NCI-H446 treated with DMSO at 0.1 percent for 48 hours (cell line): Measurements from ENCODE around the gene KATNIP.

Experiments
- DNase-seq: peaks from one replicate; lab custom pipeline; 2025; lab: John Stamatoyannopoulos, UW

KATNIP gene

DNA sequence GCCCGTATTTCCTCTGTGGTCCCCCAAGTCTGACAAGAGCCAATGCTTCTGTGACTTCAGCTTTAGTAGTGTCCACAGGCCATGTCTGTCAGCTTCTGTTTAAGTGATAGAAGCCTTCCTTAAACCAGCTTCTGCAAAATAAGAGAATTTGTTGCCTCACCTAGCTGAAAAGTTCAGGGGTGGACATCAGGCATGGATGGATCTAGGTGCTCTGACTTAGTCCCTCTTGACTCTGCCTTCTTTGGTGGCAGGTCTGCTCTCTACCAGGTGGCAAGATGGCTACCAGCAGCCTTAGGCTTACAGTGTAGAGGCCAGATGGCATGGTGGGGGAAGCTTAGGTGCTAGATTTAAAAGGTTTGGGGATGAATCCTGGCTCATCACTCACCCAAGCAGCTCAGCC is 33.7 kb downstream of the KATNIP start:
- DNase-seq, result no peak

DNA sequence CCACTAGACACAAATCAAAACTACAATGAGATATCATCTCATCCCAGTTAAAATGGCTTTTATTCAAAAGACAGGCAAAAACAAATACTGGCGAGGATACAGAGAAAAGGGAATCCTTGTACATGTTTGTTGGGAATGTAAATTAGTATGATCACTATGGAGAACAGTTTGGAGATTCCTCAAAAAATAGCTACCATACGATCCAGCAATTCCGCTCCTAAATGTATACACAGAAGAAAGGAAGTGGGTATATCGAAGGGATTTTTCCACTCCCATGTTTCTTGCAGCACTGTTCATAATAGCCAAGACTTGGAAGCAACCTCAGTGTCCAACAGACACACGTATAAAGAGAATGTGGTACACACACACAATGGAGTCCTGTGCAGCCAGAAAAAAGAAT is 35.3 kb downstream of the KATNIP start:
- no peak for DNase-seq

DNA sequence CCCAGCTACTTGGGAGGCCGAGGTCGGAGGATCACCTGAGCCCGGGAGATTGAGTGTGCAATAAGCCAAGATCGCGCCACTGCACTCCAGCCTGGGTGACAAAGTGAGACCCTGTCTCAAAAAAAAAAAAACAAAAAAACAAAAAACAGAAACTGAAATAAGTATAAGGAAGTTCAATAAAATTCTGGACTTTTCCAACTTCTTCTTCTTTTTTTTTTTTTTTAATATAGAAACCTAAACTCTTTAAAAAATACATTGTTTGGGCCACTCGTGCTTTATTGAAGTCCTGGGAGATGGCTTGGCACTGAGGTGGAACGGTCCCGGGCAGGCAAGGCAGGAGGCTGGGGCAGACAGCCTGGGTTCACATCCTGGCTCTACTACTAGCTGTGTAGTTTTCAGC is 36.8 kb downstream of the KATNIP start:
- DNase-seq, result no peak

DNA sequence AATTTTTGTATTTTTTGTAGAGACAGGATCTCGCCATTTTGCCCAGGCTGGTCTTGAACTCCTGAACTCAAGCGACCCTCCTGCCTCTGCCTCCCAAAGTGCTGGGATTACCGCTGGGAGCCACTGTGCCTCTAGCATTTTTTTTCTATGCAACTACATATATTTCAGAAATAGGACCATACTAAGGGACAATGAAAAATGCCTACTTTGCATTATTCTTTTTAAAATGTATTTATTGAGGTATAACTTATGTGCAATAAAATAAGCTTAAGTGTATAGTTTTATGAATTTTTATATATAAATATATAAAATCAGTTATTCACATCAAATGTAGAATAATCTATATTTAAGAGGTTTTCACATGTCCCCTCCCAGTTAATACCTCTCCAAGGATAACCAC is 38.1 kb downstream of the KATNIP start:
- no peak for DNase-seq

DNA sequence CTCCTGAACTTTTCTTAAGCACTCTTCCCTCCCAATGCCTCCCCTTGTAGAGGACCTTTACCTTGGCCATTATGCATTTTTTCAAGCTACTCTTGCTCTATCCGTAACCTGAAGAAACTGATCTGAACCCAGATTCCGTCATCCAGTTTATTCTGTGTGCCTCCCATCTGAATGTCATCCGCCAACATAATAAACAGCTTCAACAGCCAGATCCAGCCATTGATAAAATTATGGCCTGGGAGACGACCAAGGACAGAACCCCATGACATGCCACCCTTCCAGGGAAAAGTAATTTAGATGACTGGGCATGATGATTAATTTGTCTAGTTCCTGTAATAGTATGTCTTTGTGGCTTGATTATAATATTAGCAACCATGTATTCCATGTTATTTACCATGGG is 41.9 kb downstream of the KATNIP start:
- DNase-seq, result no peak

DNA sequence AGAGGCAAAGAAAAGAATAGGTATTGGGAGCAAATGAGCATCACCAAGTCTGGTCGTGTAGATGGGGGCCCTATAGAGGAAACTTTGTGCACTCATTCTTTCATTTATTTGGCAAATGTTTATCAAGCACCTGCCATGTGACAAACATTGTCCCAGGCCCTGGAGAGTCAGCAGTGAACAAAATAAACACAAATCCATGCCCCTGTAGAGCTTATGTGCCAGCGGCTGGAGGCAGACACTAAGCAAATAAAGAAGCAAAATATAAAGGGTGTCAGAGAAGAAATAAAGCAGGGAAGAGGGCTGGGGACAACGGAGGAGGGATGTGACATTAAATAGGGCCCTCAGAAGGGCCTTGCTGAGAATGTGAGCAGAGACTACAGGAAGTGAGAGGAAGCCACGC is 45.5 kb downstream of the KATNIP start:
- DNase-seq, result no peak

DNA sequence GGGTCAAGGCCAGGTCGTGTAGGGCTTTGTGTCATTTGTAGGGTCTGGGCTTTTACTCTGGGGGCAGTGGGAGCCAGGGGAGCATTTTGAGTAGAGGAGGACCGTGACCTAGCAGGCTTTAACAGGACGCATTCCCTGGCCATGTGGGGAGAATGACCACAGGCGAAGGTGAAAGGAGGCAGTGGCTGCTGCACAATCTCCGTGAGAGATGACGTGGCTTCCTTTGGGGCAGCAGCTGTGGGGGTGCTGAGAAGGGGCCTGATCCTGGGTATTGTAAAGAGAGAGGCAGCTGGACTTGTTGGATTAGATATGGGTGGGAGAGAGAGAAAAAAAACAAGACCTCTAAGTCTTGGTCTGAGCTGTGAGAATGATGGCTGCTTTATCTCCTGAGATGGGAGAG is 46.0 kb downstream of the KATNIP start:
- no peak for DNase-seq

DNA sequence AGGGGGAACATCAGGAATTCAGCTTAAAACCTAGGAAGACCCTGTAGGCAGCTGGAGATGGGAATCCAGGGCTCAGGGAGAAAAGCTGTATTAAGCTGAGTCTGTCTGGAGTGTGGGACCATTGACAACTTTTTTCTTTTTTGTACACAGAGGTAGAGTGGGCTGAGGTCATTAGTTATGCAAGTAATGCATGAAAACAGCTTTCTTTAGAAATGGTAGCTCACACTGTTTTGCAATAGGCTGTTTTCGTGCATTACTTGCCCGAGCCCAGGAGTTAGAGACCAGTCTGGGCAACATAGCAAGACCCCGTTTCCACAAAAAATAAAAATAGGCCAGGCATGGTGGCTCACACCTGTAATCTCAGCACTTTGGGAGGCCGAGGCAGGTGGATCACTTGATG is 46.5 kb downstream of the KATNIP start:
- DNase-seq, result no peak

DNA sequence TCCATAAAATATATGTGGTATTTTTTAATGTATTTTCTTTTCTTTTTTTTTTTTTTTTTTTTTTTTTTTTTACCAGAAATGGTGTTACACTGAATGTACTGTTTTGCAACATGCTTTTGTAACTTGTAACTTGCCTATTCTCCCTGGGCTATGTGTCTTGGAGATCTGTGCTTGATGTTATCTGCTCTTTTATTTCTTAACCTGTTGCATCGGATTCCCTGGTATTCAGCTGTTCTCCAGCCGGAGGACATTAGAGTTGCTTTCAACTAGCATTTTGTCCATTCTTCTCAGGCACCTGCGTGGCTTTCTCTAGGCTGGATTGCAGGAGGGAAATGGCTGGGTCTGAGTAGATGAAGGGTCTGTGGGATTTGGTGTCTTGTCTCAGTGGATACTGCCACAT is 47.4 kb downstream of the KATNIP start:
- DNase-seq, result no peak

DNA sequence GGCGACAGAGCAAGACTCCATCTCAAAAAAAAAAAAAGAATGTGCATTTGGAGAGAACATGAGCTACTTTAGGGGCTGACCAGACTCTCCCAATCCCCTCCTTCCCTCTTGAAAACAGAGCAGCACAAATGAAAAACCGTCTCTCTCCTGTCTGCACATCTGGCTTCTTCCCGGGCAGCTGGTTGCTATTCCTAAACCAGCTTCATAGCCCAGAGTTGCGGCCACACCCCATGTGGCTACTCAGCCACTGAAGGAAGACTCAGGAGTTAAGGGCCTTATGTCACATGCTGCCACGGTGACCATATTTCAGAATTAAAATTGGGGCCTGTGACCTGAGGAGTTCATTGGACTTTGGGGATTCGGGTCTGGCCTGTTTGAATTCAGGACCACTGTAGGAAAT is 48.3 kb downstream of the KATNIP start:
- no peak for DNase-seq

DNA sequence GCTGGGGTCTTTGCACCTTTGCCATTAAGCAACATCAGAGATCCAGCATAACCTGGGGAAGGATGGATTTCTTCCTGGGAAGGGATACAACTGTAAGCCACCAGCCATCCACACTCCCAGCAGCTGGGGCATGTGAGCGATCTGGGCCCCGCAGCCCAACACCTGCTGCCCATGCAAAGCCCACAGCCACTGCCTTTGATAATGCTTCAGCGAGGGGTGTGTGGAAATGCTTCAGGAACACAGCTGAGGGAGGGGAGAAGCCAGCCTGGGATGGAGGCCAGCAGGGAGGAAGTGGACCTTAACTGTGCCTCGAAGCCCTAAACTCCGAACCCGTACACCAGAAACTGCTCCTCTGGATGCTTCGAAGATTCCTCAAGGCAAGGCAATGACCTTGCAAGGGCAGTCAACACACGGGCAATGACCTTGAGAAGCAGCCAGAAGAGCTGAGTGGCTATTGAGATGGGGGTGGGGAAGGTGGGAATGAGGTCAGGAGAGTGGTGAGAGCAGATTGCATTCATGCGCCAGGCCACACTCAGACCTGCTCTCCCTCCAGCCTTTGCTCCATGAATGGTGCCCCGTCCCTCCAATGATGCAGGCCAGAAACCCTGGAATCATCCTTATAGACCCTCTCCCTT is 49.1 kb downstream of the KATNIP start:
- no peak for DNase-seq

DNA sequence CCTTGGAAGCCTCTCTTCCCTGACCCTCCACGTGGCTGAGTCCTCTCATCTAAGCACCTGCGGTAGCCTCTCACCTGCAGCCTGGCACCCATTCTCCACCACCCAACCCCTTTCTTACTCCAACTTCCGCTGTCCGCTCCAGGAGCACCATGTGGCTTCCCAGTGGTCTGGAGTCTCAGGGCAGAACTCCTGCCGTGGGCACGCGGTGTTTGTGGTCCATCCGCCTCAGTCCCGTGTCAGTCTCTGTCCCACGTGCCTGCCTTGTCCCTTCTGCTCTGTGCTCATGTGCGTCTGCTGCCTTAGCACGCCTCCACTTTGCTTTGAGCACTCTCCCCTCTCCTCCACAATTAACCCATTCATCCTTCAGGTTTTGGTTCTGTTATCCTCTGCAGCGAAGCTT is 49.7 kb downstream of the KATNIP start:
- DNase-seq, result no peak
